K562 (cell line): ENCODE results near the gene AHNAK. TPM values are rescaled to one million over a fixed set of nuclear protein-coding genes. Genes with fewer than 3 reads are reported as not detected.

Experiments
- ARID2 ChIP-seq: fragments of 450-650 bp; IDR thresholded peaks from 2 replicates; pipeline ENCODE4 v1.6.1; 2017; ENCODE audit warnings: antibody characterized with exemption, mild to moderate bottlenecking
- CCAR2 ChIP-seq: fragments of 200-400 bp; formaldehyde crosslinking; IDR thresholded peaks from 2 replicates; pipeline ENCODE4 v1.6.1; 2017; ENCODE audit warnings: mild to moderate bottlenecking, low read depth, low read length
- CEBPB ChIP-seq: fragments of 450-650 bp; IDR thresholded peaks from 2 replicates; pipeline ENCODE4 v1.6.1; 2016; ENCODE audit warnings: missing genetic modification characterization, missing compliant biosample characterization
- CREM ChIP-seq: IDR thresholded peaks from 2 replicates; pipeline ENCODE4 v1.6.1; 2014; ENCODE audit warnings: antibody characterized with exemption, low read depth
- E2F4 ChIP-seq: sonication (generic); formaldehyde crosslinking; IDR thresholded peaks from 2 replicates; pipeline ENCODE4 v1.8.0; 2022; ENCODE audit warnings: mild to moderate bottlenecking, low read depth, missing genetic modification reagents
- EGR1 ChIP-seq: fragments of 450-650 bp; conservative IDR thresholded peaks from 2 replicates; pipeline ENCODE4 v1.6.1; 2017; ENCODE audit warnings: mild to moderate bottlenecking
- ESRRB ChIP-seq: fragments of 250-450 bp; sonication (Bioruptor Pico); IDR thresholded peaks from 2 replicates; pipeline ENCODE4 v1.5.0; 2020; ENCODE audit warnings: mild to moderate bottlenecking, moderate library complexity, borderline replicate concordance
- FOS ChIP-seq: IDR thresholded peaks from 3 replicates; pipeline ENCODE4 v1.6.1; 2011; ENCODE audit not compliant: insufficient read length; ENCODE audit errors: extremely low read depth
- ID3 ChIP-seq, 2 experiments: fragments of 250-450 bp in 1 of 2; fragments of 450-650 bp in 1 of 2; sonication (Bioruptor Pico) in 1 of 2; IDR thresholded peaks; 2 replicates each; pipeline versions ENCODE4 v1.6.1 to v1.8.0; 2016 to 2021; ENCODE audit warnings: mild to moderate bottlenecking in 2 of 2, moderate library complexity in 2 of 2, missing compliant biosample characterization in 1 of 2, missing genetic modification characterization in 1 of 2
- KAT2B ChIP-seq: IDR thresholded peaks from one replicate; pipeline ENCODE4 v1.6.1; 2012; ENCODE audit warnings: low read depth, mild to moderate bottlenecking, control low read depth, inconsistent platforms, low read length, moderate library complexity
- KDM1A ChIP-seq, 2 experiments: fragments of 450-650 bp; IDR thresholded peaks; 2 replicates each; pipeline ENCODE4 v1.6.1; 2016; ENCODE audit warnings: mild to moderate bottlenecking in 2 of 2
- PHB2 ChIP-seq: fragments of 450-650 bp; IDR thresholded peaks from 2 replicates; pipeline ENCODE4 v1.6.1; 2017; ENCODE audit warnings: low read depth
- POLR2A ChIP-seq: fragments of 450-650 bp; conservative IDR thresholded peaks from 2 replicates; pipeline ENCODE4 v1.6.1; 2016
- SIN3B ChIP-seq: fragments of 450-650 bp; IDR thresholded peaks from 2 replicates; pipeline ENCODE4 v1.6.1; 2017; ENCODE audit warnings: low read depth, mild to moderate bottlenecking, moderate library complexity
- SP2 ChIP-seq: IDR thresholded peaks from 2 replicates; pipeline ENCODE4 v1.6.1; 2011; ENCODE audit warnings: mild to moderate bottlenecking, low read depth, low read length, moderate library complexity; ENCODE audit not compliant: poor library complexity, severe bottlenecking; ENCODE audit errors: extremely low read depth
- TCF7L2 ChIP-seq: fragments of 150-350 bp; IDR thresholded peaks from 2 replicates; pipeline ENCODE4 v1.6.1; 2016; ENCODE audit warnings: low read depth, mild to moderate bottlenecking, low read length, moderate library complexity
- ZNF124 ChIP-seq: sonication (generic); formaldehyde crosslinking; IDR thresholded peaks from 2 replicates; pipeline ENCODE4 v1.8.1; 2022; ENCODE audit warnings: missing genetic modification reagents
- polyA plus RNA-seq, 8 experiments: library from polyadenylated mRNA; depleted of rRNA in 4 of 8; stranded (reverse) in 5 of 8; unstranded in 3 of 8; fragments of >200 nt; fragmentation: Nextera tagmentation in 2 of 8; fragmentation: Illumina TruSeq in 1 of 8; extraction: Ambion mirVana in 2 of 8; extraction: Trizol in 1 of 8; gene quantifications; 2 replicates each; pipeline versions ENCODE4 v1.2.1 to v1.2.3, GENCODE V29; 2011 to 2014; ENCODE audit warnings: inconsistent platforms in 1 of 8, missing spikeins in 1 of 8
- total RNA-seq, 7 experiments: library from RNA; depleted of rRNA in 6 of 7; stranded (reverse); fragments of >200 nt in 6 of 7; fragmentation: Illumina TruSeq in 2 of 7; extraction: Trizol in 2 of 7; gene quantifications; 2 replicates each; pipeline versions ENCODE4 v1.2.1 to v1.2.3, GENCODE V29; 2011 to 2021; ENCODE audit warnings: low replicate concordance in 1 of 7
- TF ChIP-seq, protein P1 (sequence below): fragments of 250-450 bp; sonication (Bioruptor Pico); IDR thresholded peaks from 2 replicates; pipeline ENCODE4 v1.4.0; 2020; ENCODE audit warnings: mild to moderate bottlenecking
- TF ChIP-seq, protein P2 (sequence below): fragments of 250-450 bp; sonication (Bioruptor Pico); IDR thresholded peaks from 2 replicates; pipeline ENCODE4 v1.5.0; 2022; ENCODE audit warnings: mild to moderate bottlenecking
- TF ChIP-seq, protein P3 (sequence below): fragments of 450-650 bp; formaldehyde crosslinking; IDR thresholded peaks from 2 replicates; pipeline ENCODE4 v1.4.0; 2020; ENCODE audit warnings: mild to moderate bottlenecking
- TF ChIP-seq, protein P4 (sequence below): IDR thresholded peaks from 3 replicates; pipeline ENCODE4 v1.6.1; 2011; ENCODE audit warnings: borderline replicate concordance, mild to moderate bottlenecking; ENCODE audit not compliant: insufficient read length, insufficient read depth

AHNAK gene
- total and polyA plus RNA-seq, 9 of the 15 experiments (the other 6 are each of a cell fraction or from before 2014, with no cell fraction given), result 1.5 to 89.7 (median 45.0) TPM

DNA sequence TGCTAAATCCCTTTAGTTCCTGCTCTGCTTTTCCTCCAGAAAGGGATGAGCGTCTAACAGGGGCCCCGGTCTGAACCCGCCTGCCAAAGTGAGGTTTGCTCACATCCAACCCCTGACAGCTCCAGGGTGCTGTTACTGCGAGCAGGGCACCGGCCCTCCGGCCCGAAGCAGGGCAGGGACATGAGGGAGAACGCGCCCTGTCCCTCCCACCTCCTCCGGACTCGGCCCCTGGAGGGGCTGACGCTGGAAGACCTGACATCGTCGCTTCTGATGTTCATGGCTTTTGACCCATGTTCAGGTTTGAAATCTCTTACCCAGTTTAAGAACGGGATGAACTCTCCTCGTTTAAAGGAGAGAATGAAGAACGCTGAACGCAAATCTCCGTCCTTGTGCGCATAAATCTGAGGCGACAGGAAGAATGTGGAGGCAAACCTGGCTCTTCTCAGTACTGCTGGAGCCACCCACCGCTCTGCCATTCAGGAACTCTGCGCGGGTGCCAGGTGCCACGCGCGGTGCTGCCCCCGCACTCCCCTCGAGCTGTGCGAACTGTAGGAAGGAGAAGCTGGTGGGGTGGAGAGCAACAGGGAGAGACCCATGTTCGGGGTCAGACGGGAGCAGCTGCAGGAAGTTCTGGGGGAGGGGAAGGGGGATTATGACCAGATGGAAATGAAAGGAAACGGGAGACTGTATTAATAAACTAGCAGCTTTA lies 27.9 kb upstream of the AHNAK start (continued):
- no peak for TF ChIP-seq ID3 (CRISPR knock-in tag; IDR thresholded peaks at IDR 0.05)
- TF ChIP-seq ID3 (tag; IDR thresholded peaks at IDR 0.05), result no peak
- no peak for TF ChIP-seq CCAR2
- peak in 1 of 2 experiments; percentile 52; a peak in 1 of 4 replicates for TF ChIP-seq KDM1A (IDR thresholded peaks at IDR 0.05)
- TF ChIP-seq ARID2, result no peak
- no peak for TF ChIP-seq ZNF124 (CRISPR knock-in tag)
- peak; percentile 2; the same call in 1 of the 2 replicates for TF ChIP-seq CREM
- no peak for TF ChIP-seq POLR2A
- 0 out of 2 replicates have a peak, but pooled peaks have one; percentile 34 for TF ChIP-seq SIN3B
- no peak for TF ChIP-seq ESRRB (CRISPR knock-in tag)
- no peak; the same call in 1 of the 2 replicates for TF ChIP-seq EGR1
- TF ChIP-seq, protein P1, sequence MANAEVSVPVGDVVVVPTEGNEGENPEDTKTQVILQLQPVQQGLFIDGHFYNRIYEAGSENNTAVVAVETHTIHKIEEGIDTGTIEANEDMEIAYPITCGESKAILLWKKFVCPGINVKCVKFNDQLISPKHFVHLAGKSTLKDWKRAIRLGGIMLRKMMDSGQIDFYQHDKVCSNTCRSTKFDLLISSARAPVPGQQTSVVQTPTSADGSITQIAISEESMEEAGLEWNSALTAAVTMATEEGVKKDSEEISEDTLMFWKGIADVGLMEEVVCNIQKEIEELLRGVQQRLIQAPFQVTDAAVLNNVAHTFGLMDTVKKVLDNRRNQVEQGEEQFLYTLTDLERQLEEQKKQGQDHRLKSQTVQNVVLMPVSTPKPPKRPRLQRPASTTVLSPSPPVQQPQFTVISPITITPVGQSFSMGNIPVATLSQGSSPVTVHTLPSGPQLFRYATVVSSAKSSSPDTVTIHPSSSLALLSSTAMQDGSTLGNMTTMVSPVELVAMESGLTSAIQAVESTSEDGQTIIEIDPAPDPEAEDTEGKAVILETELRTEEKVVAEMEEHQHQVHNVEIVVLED, result no peak
- TF ChIP-seq FOS, result no peak
- no peak for TF ChIP-seq PHB2
- no peak for TF ChIP-seq KAT2B
- no peak for TF ChIP-seq TCF7L2
- TF ChIP-seq E2F4 (CRISPR knock-in tag), result 0 out of 2 replicates have a peak, but pooled peaks have one; percentile 27
- TF ChIP-seq, protein P2, sequence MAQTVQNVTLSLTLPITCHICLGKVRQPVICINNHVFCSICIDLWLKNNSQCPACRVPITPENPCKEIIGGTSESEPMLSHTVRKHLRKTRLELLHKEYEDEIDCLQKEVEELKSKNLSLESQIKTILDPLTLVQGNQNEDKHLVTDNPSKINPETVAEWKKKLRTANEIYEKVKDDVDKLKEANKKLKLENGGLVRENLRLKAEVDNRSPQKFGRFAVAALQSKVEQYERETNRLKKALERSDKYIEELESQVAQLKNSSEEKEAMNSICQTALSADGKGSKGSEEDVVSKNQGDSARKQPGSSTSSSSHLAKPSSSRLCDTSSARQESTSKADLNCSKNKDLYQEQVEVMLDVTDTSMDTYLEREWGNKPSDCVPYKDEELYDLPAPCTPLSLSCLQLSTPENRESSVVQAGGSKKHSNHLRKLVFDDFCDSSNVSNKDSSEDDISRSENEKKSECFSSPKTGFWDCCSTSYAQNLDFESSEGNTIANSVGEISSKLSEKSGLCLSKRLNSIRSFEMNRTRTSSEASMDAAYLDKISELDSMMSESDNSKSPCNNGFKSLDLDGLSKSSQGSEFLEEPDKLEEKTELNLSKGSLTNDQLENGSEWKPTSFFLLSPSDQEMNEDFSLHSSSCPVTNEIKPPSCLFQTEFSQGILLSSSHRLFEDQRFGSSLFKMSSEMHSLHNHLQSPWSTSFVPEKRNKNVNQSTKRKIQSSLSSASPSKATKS (CRISPR knock-in tag), result no peak
- TF ChIP-seq, protein P3, sequence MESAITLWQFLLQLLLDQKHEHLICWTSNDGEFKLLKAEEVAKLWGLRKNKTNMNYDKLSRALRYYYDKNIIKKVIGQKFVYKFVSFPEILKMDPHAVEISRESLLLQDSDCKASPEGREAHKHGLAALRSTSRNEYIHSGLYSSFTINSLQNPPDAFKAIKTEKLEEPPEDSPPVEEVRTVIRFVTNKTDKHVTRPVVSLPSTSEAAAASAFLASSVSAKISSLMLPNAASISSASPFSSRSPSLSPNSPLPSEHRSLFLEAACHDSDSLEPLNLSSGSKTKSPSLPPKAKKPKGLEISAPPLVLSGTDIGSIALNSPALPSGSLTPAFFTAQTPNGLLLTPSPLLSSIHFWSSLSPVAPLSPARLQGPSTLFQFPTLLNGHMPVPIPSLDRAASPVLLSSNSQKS, result no peak
- TF ChIP-seq, protein P4, sequence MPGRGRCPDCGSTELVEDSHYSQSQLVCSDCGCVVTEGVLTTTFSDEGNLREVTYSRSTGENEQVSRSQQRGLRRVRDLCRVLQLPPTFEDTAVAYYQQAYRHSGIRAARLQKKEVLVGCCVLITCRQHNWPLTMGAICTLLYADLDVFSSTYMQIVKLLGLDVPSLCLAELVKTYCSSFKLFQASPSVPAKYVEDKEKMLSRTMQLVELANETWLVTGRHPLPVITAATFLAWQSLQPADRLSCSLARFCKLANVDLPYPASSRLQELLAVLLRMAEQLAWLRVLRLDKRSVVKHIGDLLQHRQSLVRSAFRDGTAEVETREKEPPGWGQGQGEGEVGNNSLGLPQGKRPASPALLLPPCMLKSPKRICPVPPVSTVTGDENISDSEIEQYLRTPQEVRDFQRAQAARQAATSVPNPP, result no peak
- TF ChIP-seq SP2, result no peak
- no peak for TF ChIP-seq CEBPB (tag)
